H1 (cell line): ENCODE data around the gene VPS41. TPM values are rescaled to one million over a fixed set of nuclear protein-coding genes. Genes with fewer than 3 reads are reported as not detected.

ENCODE experiments used
- ASH2L ChIP-seq: fragments of 200-600, 300-600 bp; sonication (generic); IDR thresholded peaks from one replicate; pipeline ENCODE4 v1.7.1; 2017; ENCODE audit warnings: low read length
- CTCF ChIP-seq, 3 experiments: IDR thresholded peaks; 1 replicate in 2 of 3; 2 replicates in 1 of 3; pipeline versions ENCODE4 v1.5.1 to v1.6.1; 2011; ENCODE audit warnings: low read length in 3 of 3, mild to moderate bottlenecking in 3 of 3, inconsistent platforms in 2 of 3, low read depth in 1 of 3, moderate library complexity in 1 of 3; ENCODE audit not compliant: insufficient read depth in 1 of 3; ENCODE audit errors: control extremely low read depth in 1 of 3
- FOSL1 ChIP-seq: IDR thresholded peaks from 2 replicates; pipeline ENCODE4 v1.6.1; 2011; ENCODE audit warnings: mild to moderate bottlenecking, low read depth, low read length, moderate library complexity; ENCODE audit not compliant: insufficient read depth
- GABPA ChIP-seq: IDR thresholded peaks from 2 replicates; pipeline ENCODE4 v1.6.1; 2011; ENCODE audit warnings: mild to moderate bottlenecking, low read length, moderate library complexity, borderline replicate concordance; ENCODE audit not compliant: insufficient read depth
- MAFK ChIP-seq: IDR thresholded peaks from 2 replicates; pipeline ENCODE4 v1.6.1; 2012; ENCODE audit warnings: low read depth, mild to moderate bottlenecking, improper control_type of control experiment, low read length
- PHF8 ChIP-seq: fragments of 200-600 bp; sonication (generic); conservative IDR thresholded peaks from 2 replicates; pipeline ENCODE4 v1.7.1; 2012; ENCODE audit warnings: low read depth, mild to moderate bottlenecking, inconsistent platforms, low read length, moderate library complexity
- RXRA ChIP-seq: IDR thresholded peaks from 2 replicates; pipeline ENCODE4 v1.6.1; 2011; ENCODE audit warnings: low read depth, mild to moderate bottlenecking, low read length, moderate library complexity; ENCODE audit not compliant: insufficient read depth
- SAP30 ChIP-seq: fragments of 300-600 bp; sonication (generic); IDR thresholded peaks from 2 replicates; pipeline ENCODE4 v1.7.1; 2012; ENCODE audit warnings: low read length, moderate library complexity, mild to moderate bottlenecking, inconsistent platforms; ENCODE audit not compliant: insufficient read depth, insufficient replicate concordance
- SIN3A ChIP-seq, 2 experiments: IDR thresholded peaks in 1 of 2; conservative IDR thresholded peaks in 1 of 2; 2 replicates each; pipeline ENCODE4 v1.6.1; 2011 to 2012; ENCODE audit warnings: low read length in 2 of 2, improper control_type of control experiment in 1 of 2, low read depth in 1 of 2, mild to moderate bottlenecking in 1 of 2
- SIX5 ChIP-seq: IDR thresholded peaks from 2 replicates; pipeline ENCODE4 v1.6.1; 2011; ENCODE audit warnings: mild to moderate bottlenecking, low read depth, low read length
- TEAD4 ChIP-seq: IDR thresholded peaks from 2 replicates; pipeline ENCODE4 v1.6.1; 2012; ENCODE audit warnings: low read depth, low read length, inconsistent platforms, mixed read lengths
- USF2 ChIP-seq: IDR thresholded peaks from 2 replicates; pipeline ENCODE4 v1.6.1; 2011; ENCODE audit warnings: low read length, improper control_type of control experiment
- YY1 ChIP-seq: IDR thresholded peaks from 2 replicates; pipeline ENCODE4 v1.6.1; 2011; ENCODE audit warnings: low read depth, mild to moderate bottlenecking, low read length
- ZNF274 ChIP-seq: IDR thresholded peaks from 2 replicates; pipeline ENCODE4 v1.7.0; 2012; ENCODE audit warnings: low read length, borderline replicate concordance; ENCODE audit errors: extremely low read depth
- polyA plus RNA-seq, 7 experiments: library from polyadenylated mRNA; depleted of rRNA in 3 of 7; stranded (reverse) in 5 of 7; unstranded in 2 of 7; fragments of >200 nt in 5 of 7; fragments of 200-250 nt in 2 of 7; gene quantifications; 1 replicate in 5 of 7; 2 replicates in 1 of 7; 4 replicates in 1 of 7; pipeline versions ENCODE4 v1.2.1 to v1.2.3, GENCODE V29; 2011 to 2013; ENCODE audit warnings: missing spikeins in 2 of 7, mixed read lengths in 2 of 7
- total RNA-seq: library from RNA; stranded (reverse); fragmentation: NEBNext Ultra II Directional; extraction: Animal tissue kit (Norgen Biotek cat#: 25700); gene quantifications from 2 replicates; pipeline ENCODE4 v1.2.1, GENCODE V29; 2021
- TF ChIP-seq, protein P1 (sequence below): IDR thresholded peaks from 2 replicates; pipeline ENCODE4 v1.6.1; 2012; ENCODE audit warnings: inconsistent platforms
- TF ChIP-seq, protein P2 (sequence below): IDR thresholded peaks from 2 replicates; pipeline ENCODE4 v1.6.1; 2011; ENCODE audit warnings: low read depth, mild to moderate bottlenecking, low read length; ENCODE audit not compliant: insufficient read depth

The VPS41 gene
- total and polyA plus RNA-seq, 2 of the 8 experiments (the other 6 are each of a cell fraction or from before 2014, with no cell fraction given), result 10.7 to 63.3 TPM

GRCh38 chr7:38908759-38909335 is at the start of gene VPS41 (continued):
- TF ChIP-seq PHF8 (peak; percentile 76), SIN3A (conservative IDR thresholded peaks at IDR 0.05 in 1 of 2, IDR thresholded peaks at IDR 0.05 in 1 of 2; ENCODE audit: low read depth in 1 of 2, low read length in 2 of 2) (peak; percentile 76 to 97; a peak in 3 of 4 replicates), MAFK (no peak), TEAD4 (no peak), USF2 (peak; percentile 92), RXRA (no peak), GABPA (no peak), SAP30 (peak; percentile 85), YY1 (peak; percentile 95), FOSL1 (no peak), SIX5 (peak; percentile 90), ZNF274 (no peak), ASH2L (peak; percentile 86), CTCF (IDR thresholded peaks at IDR 0.05; ENCODE audit: control extremely low read depth in 1 of 3, insufficient read depth in 1 of 3, low read depth in 1 of 3, low read length in 3 of 3) (no peak)
- TF ChIP-seq, protein P1, sequence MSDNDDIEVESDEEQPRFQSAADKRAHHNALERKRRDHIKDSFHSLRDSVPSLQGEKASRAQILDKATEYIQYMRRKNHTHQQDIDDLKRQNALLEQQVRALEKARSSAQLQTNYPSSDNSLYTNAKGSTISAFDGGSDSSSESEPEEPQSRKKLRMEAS, result 0 out of 2 replicates have a peak, but pooled peaks have one; percentile 28
- TF ChIP-seq, protein P2, sequence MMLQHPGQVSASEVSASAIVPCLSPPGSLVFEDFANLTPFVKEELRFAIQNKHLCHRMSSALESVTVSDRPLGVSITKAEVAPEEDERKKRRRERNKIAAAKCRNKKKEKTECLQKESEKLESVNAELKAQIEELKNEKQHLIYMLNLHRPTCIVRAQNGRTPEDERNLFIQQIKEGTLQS, result peak; percentile 78
